GM12864 (cell line): ENCODE measurements around the gene NF1.

Experiments
- DNase-seq: peaks from one replicate; pipeline ENCODE4 v3.0.0-alpha.2; 2011; ENCODE audit warnings: low read depth
- H3K4me3 ChIP-seq: 2 replicates; pipeline ENCODE4 v1.5.1; 2011; ENCODE audit warnings: mild to moderate bottlenecking, low read depth, low read length, control low read depth
- TF ChIP-seq, protein P1 (sequence below): IDR thresholded peaks from 2 replicates; pipeline ENCODE4 v1.5.1; 2011; ENCODE audit warnings: low read depth, mild to moderate bottlenecking, moderate library complexity, low read length, control low read depth, inconsistent platforms; ENCODE audit errors: missing control alignments

The NF1 gene

DNA sequence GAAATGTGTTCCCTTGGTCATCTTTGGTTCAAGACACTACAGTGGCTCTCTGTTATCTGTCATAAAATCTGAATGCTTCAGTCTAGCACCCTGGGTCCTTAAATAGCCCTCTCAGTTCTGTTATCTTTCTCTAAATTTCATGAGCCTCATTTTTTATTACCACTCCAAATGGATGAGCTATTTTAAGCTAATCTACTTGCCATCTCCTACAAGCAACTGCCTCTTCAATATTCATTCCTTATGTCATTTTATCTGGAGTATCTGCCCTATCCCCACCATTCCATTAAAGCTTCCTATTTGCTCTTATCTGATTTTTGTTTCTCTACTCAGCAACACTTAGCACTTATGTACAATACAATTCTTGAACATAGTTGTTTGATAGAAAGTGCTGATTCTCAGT lies 254.7 kb downstream of the NF1 start:
- no peak overlapping the region for H3K4me3 ChIP-seq

DNA sequence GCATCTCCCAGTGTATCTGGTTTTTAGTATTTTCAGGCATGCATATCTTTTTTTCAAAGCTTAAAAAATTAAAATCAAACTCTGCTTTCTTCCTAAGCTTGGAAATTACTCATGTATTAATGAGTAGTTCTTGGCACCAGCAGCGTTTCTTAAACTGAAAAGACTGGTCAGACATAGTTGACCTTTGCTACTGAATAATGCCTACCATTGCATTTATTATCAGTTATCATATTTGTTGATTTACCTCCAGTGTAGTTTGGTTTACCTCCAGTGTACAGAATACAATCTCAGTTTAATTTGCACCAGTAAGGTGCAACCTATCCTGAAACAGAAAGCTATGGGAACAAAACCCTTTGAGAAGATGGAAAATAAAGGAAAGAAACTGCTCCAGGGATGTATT lies 261.2 kb downstream of the NF1 start:
- H3K4me3 ChIP-seq, result no peak overlapping the region
- TF ChIP-seq, protein P1, sequence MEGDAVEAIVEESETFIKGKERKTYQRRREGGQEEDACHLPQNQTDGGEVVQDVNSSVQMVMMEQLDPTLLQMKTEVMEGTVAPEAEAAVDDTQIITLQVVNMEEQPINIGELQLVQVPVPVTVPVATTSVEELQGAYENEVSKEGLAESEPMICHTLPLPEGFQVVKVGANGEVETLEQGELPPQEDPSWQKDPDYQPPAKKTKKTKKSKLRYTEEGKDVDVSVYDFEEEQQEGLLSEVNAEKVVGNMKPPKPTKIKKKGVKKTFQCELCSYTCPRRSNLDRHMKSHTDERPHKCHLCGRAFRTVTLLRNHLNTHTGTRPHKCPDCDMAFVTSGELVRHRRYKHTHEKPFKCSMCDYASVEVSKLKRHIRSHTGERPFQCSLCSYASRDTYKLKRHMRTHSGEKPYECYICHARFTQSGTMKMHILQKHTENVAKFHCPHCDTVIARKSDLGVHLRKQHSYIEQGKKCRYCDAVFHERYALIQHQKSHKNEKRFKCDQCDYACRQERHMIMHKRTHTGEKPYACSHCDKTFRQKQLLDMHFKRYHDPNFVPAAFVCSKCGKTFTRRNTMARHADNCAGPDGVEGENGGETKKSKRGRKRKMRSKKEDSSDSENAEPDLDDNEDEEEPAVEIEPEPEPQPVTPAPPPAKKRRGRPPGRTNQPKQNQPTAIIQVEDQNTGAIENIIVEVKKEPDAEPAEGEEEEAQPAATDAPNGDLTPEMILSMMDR, result no peak
- no peak for DNase-seq

More for the DNA sequence above, 254.7 kb downstream of the NF1 start:
- no peak for DNase-seq
- TF ChIP-seq, protein P1, result no peak

DNA sequence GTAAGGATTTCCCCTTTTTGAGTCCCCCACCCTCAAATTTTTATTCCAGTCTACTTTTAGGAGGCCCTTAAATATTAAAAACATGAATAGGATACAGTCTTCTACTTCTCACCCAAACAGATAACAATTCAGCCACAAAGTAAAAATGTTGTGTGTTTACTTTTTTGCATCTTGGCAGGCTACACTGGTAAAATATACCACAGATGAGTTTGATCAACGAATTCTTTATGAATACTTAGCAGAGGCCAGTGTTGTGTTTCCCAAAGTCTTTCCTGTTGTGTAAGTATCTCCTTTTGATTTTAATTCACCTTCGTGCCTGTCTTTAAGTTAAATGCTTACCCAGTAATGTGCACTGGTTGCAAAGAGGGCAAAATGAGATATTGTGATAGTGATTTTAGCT lies 262.3 kb downstream of the NF1 start:
- no peak overlapping the region for H3K4me3 ChIP-seq
- TF ChIP-seq, protein P1, result no peak

DNA sequence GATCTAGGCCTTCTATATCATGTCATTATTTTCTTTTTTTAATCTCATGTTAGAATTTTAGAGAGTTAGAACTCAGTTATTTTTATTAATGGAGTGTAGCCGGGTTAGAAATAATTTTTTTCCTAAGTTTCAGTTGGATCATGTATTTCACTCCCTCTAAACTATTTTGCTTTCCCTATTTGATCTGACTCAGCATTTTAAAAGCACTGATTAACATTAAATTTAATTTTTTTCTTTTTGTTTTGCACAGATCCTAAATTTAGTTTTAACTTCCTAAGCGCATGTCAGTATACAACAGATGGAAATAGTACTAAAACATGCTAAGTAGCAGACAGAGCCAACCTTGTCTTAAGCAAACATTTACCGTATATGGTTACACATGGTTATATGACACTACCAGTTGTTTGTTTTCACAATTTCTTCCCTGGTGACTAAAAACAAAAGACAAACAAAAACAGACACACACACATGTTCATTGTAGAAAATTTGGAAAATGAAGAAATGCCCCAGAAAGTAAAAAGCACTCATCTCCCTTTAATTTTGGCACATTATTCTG lies 263.1 kb downstream of the NF1 start:
- H3K4me3 ChIP-seq, result no peak overlapping the region
- TF ChIP-seq, protein P1, result no peak
- DNase-seq, result no peak

More for the DNA sequence above, 262.3 kb downstream of the NF1 start:
- DNase-seq, result no peak

DNA sequence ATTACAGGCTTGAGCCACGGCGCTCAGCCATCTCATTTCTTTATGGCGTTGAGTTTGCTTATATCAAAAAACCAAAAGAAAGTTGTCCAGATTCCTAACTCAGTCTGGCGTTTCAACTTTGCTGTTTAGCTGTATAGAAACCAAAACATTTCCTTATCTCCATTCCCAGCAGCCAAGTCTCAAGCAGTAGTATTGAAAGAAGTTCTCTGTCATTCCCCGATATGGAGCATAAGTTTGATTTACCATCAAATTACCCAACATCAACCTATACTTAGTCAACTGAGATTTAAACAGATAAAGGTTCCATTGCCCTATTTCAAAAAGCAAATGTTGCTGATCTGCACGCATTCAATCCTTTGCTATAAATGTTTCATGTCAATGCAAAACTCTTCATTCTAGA lies 269.2 kb downstream of the NF1 start:
- TF ChIP-seq, protein P1, result no peak
- no peak for DNase-seq

DNA sequence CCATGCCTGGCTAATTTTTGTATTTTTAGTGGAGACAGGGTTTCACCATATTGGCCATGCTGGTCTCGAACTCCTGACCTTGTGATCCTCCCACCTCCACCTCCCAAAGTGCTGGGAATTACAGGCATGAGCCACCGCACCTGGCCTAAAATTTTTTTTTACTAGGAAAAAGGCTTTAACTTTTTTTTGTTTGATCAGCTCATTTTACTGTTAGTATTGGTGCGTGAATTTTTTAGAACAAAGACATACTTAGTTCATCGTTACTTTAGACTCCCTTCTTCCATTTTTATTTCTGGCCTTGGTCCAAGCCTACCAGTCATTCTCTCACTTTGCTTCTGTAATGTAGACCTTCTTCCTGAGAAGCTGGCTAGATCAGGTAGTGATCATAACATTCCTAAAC lies 271.3 kb downstream of the NF1 start:
- TF ChIP-seq, protein P1, result no peak
- DNase-seq, result no peak

More for the DNA sequence above, 269.2 kb downstream of the NF1 start:
- H3K4me3 ChIP-seq, result no peak overlapping the region

DNA sequence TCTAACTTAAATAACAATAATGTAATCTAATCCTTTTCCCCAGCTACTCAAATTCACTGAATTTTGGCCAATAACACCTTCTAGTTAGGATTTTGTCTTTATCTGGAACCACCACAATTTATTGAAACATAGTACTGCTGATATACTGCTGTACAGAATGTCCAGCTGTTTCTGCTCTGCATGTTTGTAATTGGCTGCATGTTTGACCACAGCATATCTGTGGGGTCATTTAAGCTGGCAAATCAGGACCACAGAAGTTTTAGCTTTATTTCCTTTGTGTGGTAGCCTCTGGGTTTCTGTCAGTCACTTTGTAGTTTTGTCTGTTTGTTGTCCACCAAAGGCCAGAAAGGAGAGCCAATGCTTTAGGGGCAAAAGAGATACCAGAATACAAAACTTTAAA lies 274.5 kb downstream of the NF1 start:
- no peak overlapping the region for H3K4me3 ChIP-seq
- DNase-seq, result no peak
- TF ChIP-seq, protein P1, result no peak

More for the DNA sequence above, 271.3 kb downstream of the NF1 start:
- no peak overlapping the region for H3K4me3 ChIP-seq
